A172 (cell line): Measurements from ENCODE around the gene AP2A2. TPM values are rescaled to one million over a fixed set of nuclear protein-coding genes. Genes with fewer than 3 reads are reported as not detected.

Experiments used
- DNase-seq: peaks from one replicate; pipeline ENCODE4 v3.0.0-alpha.2; 2015; ENCODE audit warnings: low spot score
- total RNA-seq: library from RNA; depleted of rRNA; stranded (reverse); fragments of >200 nt; shearing (Covaris generic); gene quantifications from 2 replicates; pipeline ENCODE4 v1.2.3, GENCODE V29; 2014

The AP2A2 gene
- total RNA-seq, 1 experiment from 2014 or later: 29.4 TPM

DNA sequence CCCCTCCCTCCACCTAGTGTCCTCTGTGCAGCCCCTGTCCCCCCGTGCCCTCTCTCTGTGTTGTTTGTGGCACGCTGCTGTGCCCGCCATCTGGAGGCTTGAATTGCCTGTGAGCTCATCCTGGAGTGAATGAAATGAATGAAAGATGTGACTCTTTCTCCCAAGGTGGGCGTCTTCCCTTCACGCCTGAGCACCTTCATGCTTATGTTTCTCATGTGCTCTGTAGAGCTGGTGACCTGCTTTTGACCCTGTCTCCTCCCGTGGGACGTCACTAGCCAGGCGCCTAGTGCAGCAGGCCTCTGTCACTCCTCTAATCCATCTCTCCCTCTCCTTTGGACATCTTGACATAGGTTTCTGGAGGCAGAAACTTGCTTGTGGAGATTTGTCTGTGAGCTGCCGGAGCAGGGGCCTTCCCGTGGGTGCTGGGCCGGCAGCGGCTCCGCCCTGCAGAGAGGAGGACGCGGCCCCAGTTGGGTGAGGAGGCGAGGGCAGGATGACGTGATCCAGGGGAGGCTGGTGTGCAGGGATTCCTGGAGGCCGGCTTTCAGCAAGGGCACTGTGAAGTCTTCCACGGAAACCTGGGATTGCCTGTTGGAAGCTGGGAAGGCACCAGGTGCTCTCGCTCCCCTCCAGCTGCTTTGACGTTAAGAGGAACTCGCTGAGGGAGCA is 70.2 kb downstream of the AP2A2 start:
- DNase-seq: no peak

DNA sequence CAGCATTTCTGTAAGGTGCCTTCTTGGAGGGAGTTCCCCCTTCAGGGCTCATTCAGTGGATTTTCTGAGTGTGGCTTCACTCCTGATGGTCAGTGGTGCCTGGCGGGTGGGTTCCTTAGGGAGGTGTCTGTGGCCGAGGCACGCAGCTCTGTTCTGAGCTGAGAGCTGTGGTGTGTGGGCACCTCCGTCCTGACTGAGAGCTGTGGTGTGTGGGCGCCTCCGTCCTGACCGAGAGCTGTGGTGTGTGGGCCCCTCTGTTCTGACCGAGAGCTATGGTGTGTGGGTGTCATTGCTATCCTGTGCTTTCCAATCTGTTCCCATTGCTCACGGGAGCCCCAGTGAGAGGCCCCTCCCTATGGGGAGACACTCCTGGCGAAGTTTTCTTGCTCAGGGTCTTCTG is 71.0 kb downstream of the AP2A2 start:
- no peak for DNase-seq

DNA sequence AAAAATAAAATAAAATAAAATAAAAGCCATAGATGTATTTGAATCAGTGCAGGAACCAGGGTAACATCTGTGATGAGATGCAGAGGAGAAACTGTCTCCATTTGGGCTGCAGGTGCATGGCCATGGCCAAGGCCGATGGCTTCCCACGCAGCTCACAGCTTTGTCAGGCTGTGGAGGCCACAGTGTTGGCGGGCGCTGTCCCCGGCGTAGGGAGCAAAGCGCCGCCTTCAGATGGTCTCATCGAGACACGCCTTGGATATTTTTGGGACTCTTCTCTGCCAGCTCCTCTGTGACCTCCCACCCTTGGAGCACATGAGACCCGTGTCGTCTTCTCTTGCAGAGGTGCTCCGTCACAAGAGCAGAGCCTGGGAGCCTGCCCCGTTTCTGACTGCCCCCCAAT is 72.2 kb downstream of the AP2A2 start:
- DNase-seq: no peak

DNA sequence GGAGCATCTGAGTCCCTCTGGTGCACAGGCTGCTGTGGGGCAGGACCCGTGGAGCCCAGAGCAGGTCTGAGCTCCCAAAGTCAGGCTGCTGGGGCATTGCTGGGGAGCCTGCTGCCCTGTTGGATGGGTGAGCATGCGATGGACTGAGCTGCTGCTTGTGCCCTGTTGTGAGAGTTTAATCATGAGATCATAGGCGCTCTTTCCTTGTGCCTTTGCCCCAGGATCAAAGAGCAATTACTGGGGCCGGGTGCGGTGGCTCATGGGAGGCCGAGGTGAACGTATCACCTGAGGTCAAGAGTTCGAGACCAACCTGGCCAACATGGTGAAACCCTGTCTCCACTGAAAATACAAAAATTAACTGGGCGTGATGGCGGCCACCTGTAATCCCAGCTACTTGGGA is 73.3 kb downstream of the AP2A2 start:
- no peak for DNase-seq

DNA sequence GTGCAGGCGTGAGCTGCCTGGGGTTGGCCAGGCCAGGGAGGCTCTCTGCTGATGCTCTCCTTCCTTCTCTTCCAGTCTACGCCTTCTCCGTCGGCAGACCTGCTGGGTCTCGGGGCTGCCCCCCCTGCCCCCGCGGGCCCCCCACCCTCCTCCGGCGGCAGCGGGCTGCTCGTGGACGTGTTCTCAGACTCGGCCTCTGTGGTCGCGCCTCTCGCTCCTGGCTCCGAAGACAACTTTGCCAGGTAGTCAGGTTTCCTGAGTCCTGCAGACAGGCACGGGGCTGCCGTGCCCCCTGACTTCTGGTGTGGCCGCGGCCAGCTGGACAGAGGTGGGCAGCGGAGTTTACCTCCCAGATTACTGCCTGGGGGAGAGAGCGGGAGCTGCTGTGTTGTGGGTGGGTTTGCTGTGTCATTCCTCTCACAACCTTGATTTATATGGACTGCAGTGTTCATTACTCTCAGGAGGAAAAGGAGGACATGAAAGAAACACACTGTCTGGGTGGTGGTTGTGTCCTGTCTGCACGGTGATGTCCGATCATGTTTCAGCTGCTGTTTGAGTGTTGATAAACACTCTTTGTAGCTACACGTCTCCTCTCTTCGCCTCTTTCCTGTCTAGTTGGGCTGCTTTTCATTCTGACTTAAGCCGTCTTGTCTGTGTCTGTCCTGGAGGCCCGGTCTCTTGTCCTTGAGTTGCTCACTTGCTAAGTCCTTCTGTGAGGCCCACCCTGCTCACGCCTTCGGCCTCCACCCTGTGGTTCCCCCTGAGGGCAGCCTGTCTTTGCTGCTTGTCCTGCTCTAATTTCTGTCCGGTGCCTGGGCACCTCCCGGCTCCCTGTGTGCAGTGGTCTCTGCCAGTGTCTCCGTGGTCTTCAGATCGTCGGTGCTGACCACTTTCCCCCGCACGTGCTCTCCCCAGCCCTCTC is 74.9 kb downstream of the AP2A2 start:
- no peak for DNase-seq

DNA sequence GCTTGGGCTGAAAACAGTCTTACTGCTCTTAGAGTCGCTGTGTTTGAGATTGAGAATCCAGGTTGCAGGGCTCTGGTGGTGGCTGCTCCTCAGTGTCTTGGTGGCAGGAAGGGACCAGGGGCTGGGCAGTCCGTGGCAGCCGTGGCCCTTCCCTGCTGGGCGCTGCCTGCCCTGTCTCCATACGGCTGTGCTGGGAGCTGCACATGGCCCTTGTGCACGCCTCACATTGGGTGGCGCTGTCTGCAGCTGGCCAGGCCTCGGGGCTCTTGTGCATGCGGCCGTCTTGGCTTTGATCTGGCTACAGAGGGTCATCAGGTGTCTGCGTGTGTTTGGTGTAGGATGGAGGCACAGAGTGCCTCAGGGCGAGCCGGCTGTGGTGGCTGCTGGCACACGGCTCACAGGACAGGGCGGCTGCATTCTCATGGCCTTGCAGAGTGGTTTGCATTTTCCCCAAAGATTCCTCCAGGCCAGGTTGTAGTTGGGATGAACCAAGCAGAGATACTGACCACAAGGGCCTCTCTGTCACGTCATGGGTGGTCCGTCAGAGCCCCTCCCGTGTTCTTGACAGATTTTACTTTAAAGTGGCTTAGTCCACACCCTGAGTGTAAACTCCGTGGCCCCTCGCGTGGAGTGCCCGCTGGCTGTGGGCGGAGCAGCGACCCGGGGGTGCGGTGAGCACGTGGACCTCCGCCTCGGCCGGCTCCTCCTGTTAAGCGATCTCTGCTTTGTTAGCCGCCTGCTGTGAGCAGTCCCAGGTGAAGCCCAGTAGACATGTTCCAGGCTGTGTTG is 76.1 kb downstream of the AP2A2 start:
- no peak for DNase-seq

DNA sequence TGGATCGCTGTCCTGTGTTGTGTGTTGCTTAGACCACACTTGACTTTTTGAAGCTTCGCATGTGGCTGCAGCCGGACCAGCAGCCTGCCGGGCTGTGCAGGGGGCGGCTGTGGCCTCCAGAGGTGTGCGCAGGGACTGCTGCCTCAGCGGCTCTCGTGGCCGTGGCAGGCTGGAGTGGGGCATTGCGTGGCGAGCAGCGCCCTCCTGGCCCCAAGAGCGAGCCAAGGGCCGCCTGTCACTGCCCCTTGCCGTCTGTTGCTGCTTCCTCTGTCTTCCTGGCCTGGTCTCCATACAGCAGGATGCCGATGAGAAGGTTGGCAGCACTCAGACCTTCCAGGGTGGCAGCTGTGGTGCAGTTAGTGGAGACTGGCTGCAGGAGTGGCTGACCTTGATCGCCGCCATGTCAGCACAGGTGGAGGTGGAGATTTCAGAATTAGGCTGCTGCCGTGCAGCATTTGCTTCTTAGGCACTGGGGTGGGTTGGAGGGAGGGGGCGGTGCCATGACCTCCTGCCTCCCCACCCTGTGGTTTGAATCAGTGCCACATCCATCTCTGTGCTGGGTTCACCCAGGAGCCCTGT is 76.8 kb downstream of the AP2A2 start:
- no peak for DNase-seq

DNA sequence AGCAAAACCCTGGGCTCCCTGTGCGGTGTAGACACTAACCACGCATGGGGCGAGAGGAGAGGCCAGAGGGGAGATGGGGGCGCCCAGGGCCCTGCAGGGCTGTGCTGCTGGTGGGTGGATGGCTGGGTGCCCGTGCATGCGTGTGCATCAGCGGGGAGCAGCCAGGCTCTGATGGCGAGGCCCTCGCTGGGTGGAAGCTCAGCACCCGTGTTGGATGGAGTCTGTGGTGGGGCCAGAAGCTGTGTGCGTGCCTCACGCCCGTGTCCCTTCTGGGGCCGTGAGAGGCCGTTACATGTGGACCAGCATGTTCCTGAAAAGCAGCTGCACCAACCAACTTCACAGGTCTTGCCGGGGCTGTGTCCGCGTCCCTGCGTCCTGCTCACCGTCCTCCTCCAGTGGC is 77.5 kb downstream of the AP2A2 start:
- no peak for DNase-seq

DNA sequence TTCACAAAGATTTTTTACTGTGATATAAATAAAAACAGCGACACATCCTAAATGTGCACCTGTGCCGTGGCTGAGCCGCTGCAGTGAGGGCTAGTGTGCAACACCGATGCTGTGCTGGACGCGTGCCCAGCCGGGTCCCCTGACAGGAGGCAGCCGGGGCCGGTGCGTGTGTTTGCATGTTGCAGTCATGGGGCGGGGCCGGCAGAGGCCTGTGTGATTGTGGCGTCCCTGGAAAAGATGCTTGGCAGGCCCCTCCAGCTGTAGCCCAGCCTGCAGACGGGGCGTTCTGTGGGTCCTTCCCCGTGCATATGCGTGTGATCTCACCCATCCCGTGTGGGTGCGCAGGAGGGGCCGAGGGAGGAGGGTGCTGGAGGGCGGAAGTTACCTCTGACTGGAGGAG is 80.3 kb downstream of the AP2A2 start:
- no peak for DNase-seq

DNA sequence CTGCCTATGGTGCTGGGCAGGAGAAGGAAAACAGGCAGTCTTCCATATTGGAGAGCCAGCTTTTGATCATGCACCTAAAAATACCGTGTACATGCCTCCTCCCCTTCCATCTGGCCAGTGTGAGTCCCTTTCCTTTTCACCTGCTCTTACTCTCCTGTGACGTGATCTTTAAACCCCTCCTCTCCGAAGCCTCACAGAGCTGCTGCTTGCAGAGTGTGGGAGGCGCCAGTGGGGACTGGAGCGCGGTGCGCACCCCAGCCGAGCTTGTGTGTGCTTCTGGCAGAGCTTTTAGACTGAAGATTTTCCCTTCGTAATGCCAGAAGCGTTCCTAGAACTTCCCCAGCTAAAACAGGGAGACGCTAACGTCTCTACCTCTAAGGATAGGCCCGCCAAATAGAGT is 81.1 kb downstream of the AP2A2 start:
- no peak for DNase-seq

DNA sequence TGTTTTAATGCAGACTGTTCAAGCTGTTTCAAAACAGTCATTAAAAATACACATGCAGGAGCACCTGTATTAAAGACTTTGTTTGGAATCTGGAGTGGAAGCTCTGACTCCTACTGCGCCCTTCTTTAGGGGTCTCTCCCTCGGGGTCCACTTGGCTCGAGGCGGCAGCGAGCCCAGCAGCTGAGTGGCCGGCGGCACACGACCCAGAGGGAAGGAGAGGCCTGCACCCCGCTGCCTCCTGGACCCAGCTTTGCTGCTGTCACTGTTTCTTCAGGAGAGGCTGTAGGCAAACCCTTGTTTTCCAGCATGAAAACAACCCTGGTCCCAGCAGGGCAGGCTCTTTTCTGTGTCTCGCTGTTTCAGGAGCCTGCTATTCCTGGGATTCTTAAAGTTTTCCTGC is 81.6 kb downstream of the AP2A2 start:
- no peak for DNase-seq

DNA sequence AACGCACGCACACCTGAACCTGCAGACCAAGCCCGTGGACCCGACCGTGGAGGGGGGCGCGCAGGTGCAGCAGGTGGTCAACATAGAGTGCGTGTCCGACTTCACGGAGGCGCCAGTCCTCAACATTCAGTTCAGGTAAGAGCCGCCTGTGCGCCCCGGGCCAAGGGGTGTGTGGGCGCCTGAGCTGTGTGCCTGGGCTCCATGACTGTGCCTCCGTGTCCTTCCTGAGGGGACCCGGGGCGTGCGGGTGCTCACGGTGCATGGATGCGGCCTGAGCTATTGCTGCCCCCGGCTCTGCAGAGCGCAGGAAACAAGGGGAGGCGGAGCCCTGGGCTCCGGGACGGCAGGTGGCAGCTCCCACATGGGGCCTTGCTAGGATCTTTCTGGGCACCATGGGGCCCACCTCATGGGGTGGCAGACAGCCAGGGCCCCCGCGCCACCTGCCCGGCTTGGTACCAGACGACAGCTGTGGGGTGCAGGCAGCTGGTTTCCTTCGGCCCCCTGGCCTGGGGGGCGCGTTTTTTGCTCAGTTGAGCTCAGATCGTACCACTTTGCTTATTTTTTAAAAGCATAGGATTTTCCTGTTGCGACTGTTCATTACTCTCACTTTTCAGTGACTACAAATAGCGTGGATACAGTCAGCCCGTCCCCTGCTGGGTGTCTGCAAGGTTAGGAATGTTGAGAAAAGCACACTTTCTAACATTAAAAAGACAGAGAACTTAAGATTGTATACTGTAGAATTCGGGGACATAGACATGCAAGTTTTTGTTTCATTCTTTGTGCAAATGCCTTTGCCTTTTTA is 82.5 kb downstream of the AP2A2 start:
- no peak for DNase-seq

DNA sequence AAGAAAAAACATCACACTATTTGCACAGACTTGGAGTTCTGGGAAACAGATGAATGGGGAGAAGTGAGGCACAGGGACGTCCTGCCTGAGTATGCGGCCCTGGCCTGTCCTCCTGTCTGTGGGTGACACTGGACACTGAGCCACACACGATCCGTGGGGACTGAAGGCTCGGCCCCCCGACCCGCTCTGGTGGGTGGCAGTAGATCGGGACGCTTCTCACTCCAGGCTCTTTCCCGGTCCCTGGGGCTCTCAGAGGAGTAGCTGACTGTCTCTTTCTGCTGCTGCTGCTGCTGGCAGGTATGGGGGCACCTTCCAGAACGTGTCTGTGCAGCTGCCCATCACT is 83.1 kb downstream of the AP2A2 start:
- no peak for DNase-seq

DNA sequence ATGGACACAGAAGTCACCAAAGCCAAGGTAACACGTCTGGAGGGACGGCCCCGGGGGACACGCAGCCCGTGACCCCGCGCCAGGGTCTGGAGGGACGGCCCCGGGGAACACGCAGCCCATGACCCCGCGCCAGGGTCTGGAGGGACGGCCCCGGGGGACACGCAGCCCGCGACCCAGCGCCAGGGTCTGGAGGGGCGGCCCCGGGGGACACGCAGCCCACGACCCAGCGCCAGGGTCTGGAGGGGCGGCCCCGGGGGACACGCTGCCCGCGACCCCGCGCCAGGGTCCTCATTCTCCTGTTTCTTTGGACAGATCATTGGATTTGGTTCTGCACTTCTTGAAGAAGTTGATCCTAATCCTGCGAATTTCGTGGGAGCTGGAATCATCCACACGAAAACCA is 83.7 kb downstream of the AP2A2 start:
- no peak for DNase-seq

DNA sequence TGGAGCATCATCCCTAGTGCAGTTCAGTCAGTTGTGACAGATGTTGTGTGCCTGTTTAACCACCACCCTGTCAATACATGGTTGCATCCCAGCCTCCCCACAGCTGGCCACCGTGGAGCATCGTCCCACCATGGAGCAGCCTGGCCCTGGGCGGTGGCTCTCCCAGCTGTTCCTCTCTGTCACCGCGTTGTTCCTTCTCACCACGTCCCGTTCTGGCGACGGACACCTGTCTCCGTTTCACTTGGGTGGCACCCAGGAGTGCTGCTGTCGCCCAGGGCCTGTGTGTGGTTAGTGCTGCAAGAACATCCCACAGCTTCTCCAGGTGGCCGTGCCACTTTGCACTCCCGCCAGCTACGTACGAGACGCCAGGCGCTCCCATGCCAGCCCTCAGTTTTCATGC is 84.3 kb downstream of the AP2A2 start:
- DNase-seq: no peak

DNA sequence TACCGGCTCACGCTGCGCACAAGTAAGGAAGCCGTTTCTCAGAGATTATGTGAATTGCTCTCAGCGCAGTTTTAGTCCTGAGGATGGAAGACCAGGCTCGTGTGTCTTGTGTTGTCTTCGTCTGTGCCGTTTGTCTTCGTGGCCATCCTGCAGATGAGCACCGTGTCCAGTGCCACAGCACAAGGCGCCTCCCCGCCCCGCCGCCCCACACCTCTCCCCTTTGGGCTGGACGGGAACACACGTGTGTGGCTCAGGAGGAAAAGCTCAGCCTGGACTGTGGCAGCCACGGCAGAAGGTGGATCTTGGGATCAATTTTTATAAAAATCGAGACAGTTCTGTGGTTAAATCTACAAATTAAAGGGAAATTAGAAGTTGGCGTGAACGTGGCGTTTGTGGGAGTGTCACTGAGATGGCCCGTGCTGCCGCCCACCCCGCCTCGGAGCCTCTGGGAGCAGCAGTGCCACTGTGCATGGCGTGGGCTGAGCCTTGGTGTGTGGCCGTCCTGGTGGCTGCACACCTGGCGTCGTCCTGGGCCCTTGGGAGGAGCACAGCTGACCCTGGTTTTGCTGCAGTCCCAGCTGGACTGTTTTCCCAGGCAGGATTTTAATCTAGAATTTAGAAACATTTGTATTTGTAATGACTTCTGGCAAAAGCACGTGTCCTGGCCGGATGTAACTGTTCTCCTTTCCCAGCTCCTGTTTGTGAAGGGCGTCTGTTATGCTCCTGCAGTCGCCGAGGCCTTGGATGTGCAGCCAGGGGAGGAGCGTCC is 85.1 kb downstream of the AP2A2 start:
- DNase-seq: no peak

DNA sequence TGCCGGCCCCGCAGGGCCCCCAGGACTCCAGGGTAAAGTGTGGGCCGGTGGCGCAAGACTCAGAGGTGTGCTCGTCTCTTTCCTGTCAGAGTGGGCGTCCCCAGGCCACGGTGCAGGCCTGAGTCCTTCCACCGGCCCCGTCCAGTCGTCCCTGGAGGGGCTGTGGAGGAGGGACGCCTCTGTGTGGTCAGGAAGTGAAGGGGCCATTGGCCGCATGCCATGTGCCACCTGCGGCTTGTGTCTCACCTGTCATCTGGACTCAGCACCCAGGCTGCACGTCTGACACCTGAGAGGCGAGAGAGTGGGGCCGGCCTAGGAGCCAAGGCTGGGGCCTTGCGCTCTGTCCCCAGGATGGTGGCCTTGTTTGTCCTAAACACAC is 85.6 kb downstream of the AP2A2 start:
- DNase-seq: no peak

DNA sequence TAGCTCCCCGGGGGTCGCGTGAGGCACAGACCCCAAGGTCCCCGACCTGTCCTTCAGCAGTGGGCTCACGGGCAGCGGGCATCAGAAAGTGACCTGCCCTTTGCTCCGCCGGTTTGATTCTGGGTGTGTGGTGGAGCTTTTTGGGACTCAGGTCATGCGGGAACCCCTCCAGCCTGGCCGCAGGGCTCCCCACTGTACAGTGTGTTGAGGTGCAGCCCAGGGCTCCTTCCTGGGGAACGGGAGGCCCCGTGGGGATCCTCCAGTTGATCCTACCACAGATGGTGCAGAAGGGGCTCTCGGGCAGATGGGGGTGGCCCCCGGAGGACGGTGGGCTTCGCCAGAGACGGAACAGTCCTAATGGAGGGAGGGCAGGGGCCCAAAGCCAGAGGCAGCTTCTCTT is 86.6 kb downstream of the AP2A2 start:
- no peak for DNase-seq

DNA sequence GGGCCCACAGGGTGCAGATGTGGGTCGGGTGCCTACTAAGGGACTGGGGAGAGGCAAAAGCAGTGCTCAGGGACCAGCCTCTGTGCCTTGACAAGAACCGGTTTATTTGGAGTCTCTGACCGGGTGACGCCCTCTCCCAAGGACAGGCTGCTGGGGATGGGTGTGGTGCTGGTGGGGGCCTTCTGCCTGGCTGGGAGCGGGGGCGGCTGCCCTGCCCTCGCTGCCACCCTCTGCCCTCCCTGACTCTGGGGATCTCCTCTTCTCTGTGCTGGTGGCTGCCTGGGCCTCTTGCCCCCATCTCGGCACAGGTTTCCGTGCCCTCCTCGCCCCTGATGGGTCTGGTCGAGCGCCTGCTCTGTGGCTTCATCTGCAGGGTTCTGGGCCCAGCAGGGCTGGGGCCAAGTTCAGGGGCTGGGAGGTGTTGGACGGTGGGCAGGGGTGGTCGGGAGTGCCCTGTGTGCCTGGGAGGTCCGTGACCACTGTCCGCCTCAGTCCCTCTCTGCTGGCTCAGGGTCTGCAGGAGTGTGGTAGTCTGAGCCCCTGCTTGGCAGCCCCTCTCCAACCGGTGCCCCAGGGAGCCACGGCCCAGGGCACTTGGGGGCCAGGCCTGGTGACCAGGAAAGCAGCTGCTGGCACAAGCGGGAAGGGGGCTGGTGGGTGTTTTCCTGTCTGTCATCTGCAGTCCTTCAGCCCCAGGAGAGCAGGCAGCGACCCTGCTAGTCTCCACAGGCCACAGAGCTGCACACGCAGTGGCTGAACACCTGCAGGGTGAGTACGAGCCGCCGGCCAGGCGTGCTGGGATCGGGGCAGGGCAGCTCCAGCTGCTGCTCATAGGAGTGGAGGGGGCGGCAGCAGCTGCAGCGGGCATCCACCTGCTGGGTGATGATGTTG is 87.3 kb downstream of the AP2A2 start:
- no peak for DNase-seq

DNA sequence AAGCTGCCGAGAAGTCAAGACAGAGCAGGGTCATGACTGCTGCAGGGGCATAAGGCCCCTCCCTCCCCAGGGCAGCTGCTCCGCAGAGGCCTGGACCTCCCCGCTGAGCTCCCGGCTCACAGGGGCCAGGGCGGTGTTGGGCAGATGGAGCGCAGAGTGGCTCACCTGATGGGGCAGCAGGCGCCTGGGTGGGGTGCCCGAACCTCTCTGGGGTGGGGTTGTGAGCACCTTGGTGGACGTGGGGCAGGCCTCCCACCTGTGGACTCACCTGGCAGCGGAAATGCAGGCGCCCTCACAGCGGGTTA is 87.9 kb downstream of the AP2A2 start:
- DNase-seq: no peak
